Esophagus muscularis mucosa (tissue), 4 donors: ENCODE measurements around the gene ANKRD6. TPM values are rescaled to one million over a fixed set of nuclear protein-coding genes. Genes with fewer than 3 reads are reported as not detected.

Experiments
- DNase-seq: peaks from one replicate; pipeline ENCODE4 v3.0.0-alpha.2; 2017; ENCODE audit errors: extremely low spot score
- H3K27ac ChIP-seq, 4 donors: fragments of 200-600 bp; sonication (generic); replicated peaks in 1 of 4; 1 replicate in 3 of 4; 2 replicates in 1 of 4; pipeline ENCODE4 v1.5.1; 2016 to 2019; ENCODE audit warnings: mild to moderate bottlenecking in 1 of 4
- H3K27me3 ChIP-seq, 4 donors: fragments of 200-600 bp; sonication (generic); one replicate each; pipeline versions ENCODE4 v1.5.1 to v1.6.0; 2016 to 2019
- H3K36me3 ChIP-seq, 4 donors: fragments of 200-600 bp; sonication (generic); one replicate each; pipeline ENCODE4 v1.5.1; 2016 to 2019
- H3K4me1 ChIP-seq, 4 donors: fragments of 200-600 bp; sonication (generic); one replicate each; pipeline ENCODE4 v1.5.1; 2016 to 2019
- H3K4me3 ChIP-seq, 4 donors: fragments of 200-600 bp; sonication (generic); 1 replicate in 2 of 4; 2 replicates in 2 of 4; pipeline ENCODE4 v1.5.1; 2016 to 2019; ENCODE audit warnings: mild to moderate bottlenecking in 4 of 4, moderate library complexity in 1 of 4
- H3K9me3 ChIP-seq, 4 donors: fragments of 200-600 bp; sonication (generic); 1 replicate in 3 of 4; 2 replicates in 1 of 4; pipeline ENCODE4 v1.5.1; 2016 to 2019
- CTCF ChIP-seq, 3 experiments: fragments of 200-600 bp in 2 of 3; fragments of 450-650 bp in 1 of 3; sonication (generic) in 2 of 3; IDR thresholded peaks; one replicate each; pipeline ENCODE4 v1.5.1; 2017 to 2019; ENCODE audit warnings: antibody characterized with exemption in 3 of 3, mild to moderate bottlenecking in 2 of 3, moderate library complexity in 1 of 3
- EP300 ChIP-seq: sonication (generic); formaldehyde crosslinking; IDR thresholded peaks from one replicate; pipeline ENCODE4 v1.6.1; 2017; ENCODE audit warnings: antibody characterized with exemption
- POLR2A ChIP-seq: fragments of 450-650 bp; IDR thresholded peaks from one replicate; pipeline ENCODE4 v1.6.1; 2017; ENCODE audit warnings: antibody characterized with exemption, moderate library complexity, mild to moderate bottlenecking, low read depth
- POLR2AphosphoS5 ChIP-seq, 2 donors: sonication (generic); formaldehyde crosslinking; IDR thresholded peaks; one replicate each; pipeline ENCODE4 v1.6.1; 2017; ENCODE audit warnings: antibody characterized with exemption in 2 of 2
- WGBS: methylation state at CpG from one replicate; pipeline ENCODE4 v1.1.5; 2018; 5-methylcytosine and 5-hydroxymethylcytosine counted together
- intact Hi-C: fragments of 100-400 bp; cut with DNase I; formaldehyde crosslinking; loops from one replicate; pipeline ENCODE4 v1.15.1; 2023
- total RNA-seq, 4 donors: library from RNA; depleted of rRNA; stranded (reverse); fragments of >200 nt; gene quantifications; one replicate each; pipeline versions ENCODE4 v1.1.0 to v1.2.1, GENCODE V29; 2016

ANKRD6 gene
- total RNA-seq, 4 donors from 2014 or later: 9.1 to 18.9 (median 10.7) TPM

GRCh38 chr6:89404512-89404911 is 28.4 kb upstream of the ANKRD6 start:
- DNase-seq: no peak
- intact Hi-C loops: no loop called here
- 81% methylated on average over 3 of the region's 3 CpGs for WGBS
- H3K4me1 ChIP-seq: peaks cover 4 to 13% (median 6%) of the 10 kb centered on the region in 4 donors
- TF ChIP-seq EP300 (no peak), CTCF (IDR thresholded peaks at IDR 0.05) (no peak), POLR2A (no peak), POLR2AphosphoS5 (IDR thresholded peaks at IDR 0.05) (no peak)
- no peak overlapping the region for H3K4me3 ChIP-seq
- H3K27ac ChIP-seq: no peak overlapping the region
- H3K27me3 ChIP-seq: no peaks in the 10 kb centered on the region
- H3K36me3 ChIP-seq: no peaks in the 10 kb centered on the region
- H3K9me3 ChIP-seq: no peaks in the 10 kb centered on the region

GRCh38 chr6:89406141-89406540 is 26.8 kb upstream of the ANKRD6 start:
- no peaks in the 10 kb centered on the region for H3K36me3 ChIP-seq
- TF ChIP-seq POLR2AphosphoS5 (IDR thresholded peaks at IDR 0.05) (no peak), EP300 (no peak), CTCF (IDR thresholded peaks at IDR 0.05) (no peak), POLR2A (no peak)
- WGBS: 68% methylated on average over 10 of the region's 10 CpGs
- no peak overlapping the region for H3K4me3 ChIP-seq
- intact Hi-C loops: no loop called here
- peaks cover 9 to 22% (median 13%) of the 10 kb centered on the region in 4 donors for H3K4me1 ChIP-seq
- peak; percentile 82 for DNase-seq
- H3K27me3 ChIP-seq: no peaks in the 10 kb centered on the region
- no peak overlapping the region for H3K27ac ChIP-seq
- H3K9me3 ChIP-seq: no peaks in the 10 kb centered on the region

DNA sequence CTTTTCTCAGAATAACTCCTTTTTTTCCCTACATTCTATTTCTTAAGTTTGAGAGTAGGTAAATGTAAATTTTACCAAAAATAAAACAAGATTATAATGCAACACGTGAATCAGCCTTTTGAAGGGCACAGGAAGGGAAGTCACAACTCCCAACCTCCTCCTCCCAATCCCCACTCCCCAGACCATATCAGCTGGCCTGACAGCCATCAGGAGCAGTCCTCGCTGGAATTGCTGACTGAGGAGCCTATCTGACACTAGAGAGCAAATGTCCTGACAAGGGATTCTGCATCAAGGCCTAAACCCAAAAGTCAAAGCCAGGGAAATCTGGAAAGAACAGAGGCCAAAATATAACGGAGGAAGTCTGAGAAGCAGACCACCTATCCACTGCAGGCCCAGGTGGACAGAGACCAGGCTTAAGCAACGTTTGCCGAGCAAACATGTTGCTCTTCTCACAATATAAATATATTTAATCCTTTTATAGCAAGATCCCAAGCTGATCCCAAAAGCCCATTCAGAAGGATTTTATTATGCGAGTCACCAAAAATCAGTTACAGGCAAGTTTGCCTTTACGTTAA is 23.4 kb upstream of the ANKRD6 start:
- 78% methylated on average over 7 of the region's 7 CpGs for WGBS
- H3K4me1 ChIP-seq: peaks cover 21 to 34% (median 24%) of the 10 kb centered on the region in 4 donors
- H3K36me3 ChIP-seq: no peaks in the 10 kb centered on the region
- no peak overlapping the region for H3K4me3 ChIP-seq
- no peak for DNase-seq
- no peaks in the 10 kb centered on the region for H3K27me3 ChIP-seq
- no peak for TF ChIP-seq POLR2A
- TF ChIP-seq CTCF (IDR thresholded peaks at IDR 0.05): no peak
- TF ChIP-seq EP300: no peak
- no peak for TF ChIP-seq POLR2AphosphoS5 (IDR thresholded peaks at IDR 0.05)
- H3K27ac ChIP-seq: no peak overlapping the region
- H3K9me3 ChIP-seq: no peaks in the 10 kb centered on the region
- intact Hi-C loops: loop anchor here (5.0 kb wide), 1 partner anchor 42 kb away; no protein-coding TSS in a partner anchor

DNA sequence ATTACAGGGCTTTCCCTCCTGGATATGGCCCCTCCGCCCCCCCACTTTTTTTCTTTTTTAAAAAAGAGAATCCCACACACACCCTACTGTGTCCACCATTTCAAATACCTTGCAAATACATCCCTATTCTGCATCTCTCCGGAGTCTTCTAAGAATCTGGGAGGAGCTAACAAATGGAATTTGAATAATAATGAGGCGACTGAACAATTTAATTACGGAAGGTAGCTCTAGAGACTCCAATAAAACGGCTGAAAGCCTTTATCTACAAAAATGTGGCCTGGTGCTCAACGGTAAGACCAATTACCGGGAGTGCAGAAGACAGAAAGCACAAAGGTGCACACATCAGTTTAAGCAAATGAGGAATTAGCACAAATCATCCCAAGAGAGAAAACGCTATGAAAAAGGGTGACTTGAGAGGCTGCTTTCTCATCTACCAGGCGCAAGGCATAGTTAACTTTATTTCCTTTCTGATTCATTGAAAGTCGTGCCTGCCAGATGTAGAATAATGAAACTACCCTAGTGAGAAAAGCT is 22.7 kb upstream of the ANKRD6 start:
- 74% methylated on average over 10 of the region's 10 CpGs for WGBS
- DNase-seq: peak; percentile 31
- no peaks in the 10 kb centered on the region for H3K36me3 ChIP-seq
- TF ChIP-seq EP300 (no peak), POLR2AphosphoS5 (IDR thresholded peaks at IDR 0.05) (no peak), POLR2A (no peak), CTCF (IDR thresholded peaks at IDR 0.05) (no peak)
- H3K27ac ChIP-seq: no peak overlapping the region
- no peaks in the 10 kb centered on the region for H3K9me3 ChIP-seq
- no peaks in the 10 kb centered on the region for H3K27me3 ChIP-seq
- H3K4me3 ChIP-seq: peak overlapping the region; percentile 84 to 97 (median 91)
- intact Hi-C loops: loop anchor here (5.0 kb wide), 1 partner anchor 43 kb away; no protein-coding TSS in a partner anchor
- peaks cover 21 to 34% (median 24%) of the 10 kb centered on the region in 4 donors for H3K4me1 ChIP-seq
